ENCODE measurements around the gene ZNRF1. TPM values are rescaled to one million over a fixed set of nuclear protein-coding genes. Genes with fewer than 3 reads are reported as not detected.
A peak's percentile ranks its signal among the peaks of the same experiment; 100 is the strongest.

ZNRF1 gene
- polyA plus RNA-seq, 1 experiment, result 36.5 TPM

- no peak overlapping the region for H3K4me3 ChIP-seq (ENCODE audit: low read depth, low read length)
- CTCF ChIA-PET, result no interaction called here
Measured at GRCh38 chr16:75092777-75093176, 94.0 kb downstream of the ZNRF1 start.

GRCh38 chr16:75093598-75094540, 95.0 kb downstream of the ZNRF1 start:
- POLR2A ChIA-PET, result no interaction called here
- CTCF ChIA-PET, result interaction anchor here (0.6 kb wide), 1 partner anchor 61 kb away, joined by 4 read pairs; no protein-coding TSS in a partner anchor
- no peak overlapping the region for H3K27ac ChIP-seq (ENCODE audit: low read depth, low read length)
- no peaks in the 10 kb centered on the region for H3K9me3 ChIP-seq (ENCODE audit: control insufficient read depth, insufficient read depth, low read length)
- H3K4me3 ChIP-seq (ENCODE audit: low read depth, low read length), result no peak overlapping the region
- no peak for TF ChIP-seq CTCF (IDR thresholded peaks at IDR 0.05; ENCODE audit: low read depth, low read length)
- no peaks in the 10 kb centered on the region for H3K27me3 ChIP-seq (ENCODE audit: control insufficient read depth, insufficient read depth, low read length)
- DNase-seq (ENCODE audit: low read depth, low spot score), result no peak

More at GRCh38 chr16:75092777-75093176, 94.0 kb downstream of the ZNRF1 start:
- no peak overlapping the region for H3K27ac ChIP-seq (ENCODE audit: low read depth, low read length)
- POLR2A ChIA-PET, result no interaction called here
- DNase-seq (ENCODE audit: low read depth, low spot score), result no peak
- no peaks in the 10 kb centered on the region for H3K27me3 ChIP-seq (ENCODE audit: control insufficient read depth, insufficient read depth, low read length)
- TF ChIP-seq CTCF (IDR thresholded peaks at IDR 0.05; ENCODE audit: low read depth, low read length), result no peak
- no peaks in the 10 kb centered on the region for H3K9me3 ChIP-seq (ENCODE audit: control insufficient read depth, insufficient read depth, low read length)

- no peaks in the 10 kb centered on the region for H3K9me3 ChIP-seq (ENCODE audit: control insufficient read depth, insufficient read depth, low read length)
- TF ChIP-seq CTCF (IDR thresholded peaks at IDR 0.05; ENCODE audit: low read depth, low read length), result no peak
- ChIA-PET CTCF (no interaction called here), POLR2A (no interaction called here)
- DNase-seq (ENCODE audit: low read depth, low spot score), result no peak
- no peaks in the 10 kb centered on the region for H3K27me3 ChIP-seq (ENCODE audit: control insufficient read depth, insufficient read depth, low read length)
- H3K27ac ChIP-seq (ENCODE audit: low read depth, low read length), result no peak overlapping the region
- H3K4me3 ChIP-seq (ENCODE audit: low read depth, low read length), result no peak overlapping the region
Measured at GRCh38 chr16:75095204-75095621, 96.4 kb downstream of the ZNRF1 start.

- no peak for DNase-seq (ENCODE audit: low read depth, low spot score)
- ChIA-PET POLR2A (interaction anchor here (1.3 kb wide), 1 partner anchor 9 kb away, joined by 3 read pairs; no protein-coding TSS in a partner anchor), CTCF (interaction anchor here (1.0 to 1.6 kb wide), 2 partner anchors 8 kb away, joined by 3 read pairs; no protein-coding TSS in a partner anchor)
- H3K4me3 ChIP-seq (ENCODE audit: low read depth, low read length), result no peak overlapping the region
- no peak overlapping the region for H3K27ac ChIP-seq (ENCODE audit: low read depth, low read length)
- no peaks in the 10 kb centered on the region for H3K27me3 ChIP-seq (ENCODE audit: control insufficient read depth, insufficient read depth, low read length)
- no peaks in the 10 kb centered on the region for H3K9me3 ChIP-seq (ENCODE audit: control insufficient read depth, insufficient read depth, low read length)
- TF ChIP-seq CTCF (IDR thresholded peaks at IDR 0.05; ENCODE audit: low read depth, low read length), result peak; percentile 50
Measured at GRCh38 chr16:75096656-75097055, 97.8 kb downstream of the ZNRF1 start.

Measured in AG04450 (cell line).